Stimulated activated CD8-positive, alpha-beta memory T cell treated with anti-CD3 and anti-CD28 coated beads, Interleukin-12 subunit alpha, Interleukin-12 subunit beta, amount 100 ng/mL, for 1 hour (primary cell): ENCODE data around the gene PRKCE.

ENCODE experiments used
- DNase-seq: peaks from one replicate; pipeline ENCODE4 v3.0.0-alpha.2; 2020; ENCODE audit warnings: low read depth

The PRKCE gene

GRCh38 chr2:45860136-45861121, 209.0 kb downstream of the PRKCE start:
- DNase-seq: no peak

GRCh38 chr2:45862843-45863242, 211.4 kb downstream of the PRKCE start:
- DNase-seq: no peak

GRCh38 chr2:45864121-45864520, 212.6 kb downstream of the PRKCE start:
- no peak for DNase-seq

- no peak for DNase-seq
Measured at GRCh38 chr2:45867349-45867748, 215.9 kb downstream of the PRKCE start.

GRCh38 chr2:45867800-45868199, 216.3 kb downstream of the PRKCE start:
- DNase-seq: no peak

- no peak for DNase-seq
Measured at GRCh38 chr2:45869165-45869501, 217.7 kb downstream of the PRKCE start.

- DNase-seq: no peak
Measured at GRCh38 chr2:45871025-45871424, 219.6 kb downstream of the PRKCE start.

- DNase-seq: no peak
Measured at GRCh38 chr2:45871541-45871940, 220.1 kb downstream of the PRKCE start.

GRCh38 chr2:45872211-45872610, 220.7 kb downstream of the PRKCE start:
- DNase-seq: no peak

GRCh38 chr2:45874344-45874743, 222.9 kb downstream of the PRKCE start:
- no peak for DNase-seq

GRCh38 chr2:45876611-45877010, 225.1 kb downstream of the PRKCE start:
- no peak for DNase-seq

- DNase-seq: no peak
Measured at GRCh38 chr2:45879406-45879805, 227.9 kb downstream of the PRKCE start.

GRCh38 chr2:45879936-45880335, 228.5 kb downstream of the PRKCE start:
- no peak for DNase-seq

GRCh38 chr2:45881970-45882581, 230.6 kb downstream of the PRKCE start:
- no peak for DNase-seq

GRCh38 chr2:45882707-45883602, 231.5 kb downstream of the PRKCE start:
- DNase-seq: no peak

GRCh38 chr2:45883603-45884000, 232.1 kb downstream of the PRKCE start:
- no peak for DNase-seq

GRCh38 chr2:45884126-45884525, 232.7 kb downstream of the PRKCE start:
- no peak for DNase-seq

- DNase-seq: no peak
Measured at GRCh38 chr2:45885171-45885621, 233.7 kb downstream of the PRKCE start.

GRCh38 chr2:45886171-45886663, 234.7 kb downstream of the PRKCE start:
- no peak for DNase-seq

GRCh38 chr2:45888167-45888566, 236.7 kb downstream of the PRKCE start:
- no peak for DNase-seq

GRCh38 chr2:45888641-45889040, 237.2 kb downstream of the PRKCE start:
- no peak for DNase-seq

GRCh38 chr2:45889053-45889452, 237.6 kb downstream of the PRKCE start:
- DNase-seq: no peak
